K562 treated with DMSO at 1 percent for 12 hours (cell line): Measurements from ENCODE around the gene ACOT7. TPM values are rescaled to one million over a fixed set of nuclear protein-coding genes. Genes with fewer than 3 reads are reported as not detected.

Source experiments
- total RNA-seq: library from RNA; unstranded; fragments of 300-600 nt; gene quantifications from 2 replicates; pipeline ENCODE4 v1.2.3, GENCODE V29; 2022; ENCODE audit not compliant: insufficient read depth

The ACOT7 gene
- 56.8 and 68.8 TPM in 2 replicates for total RNA-seq

GRCh38 chr1:6393400-6394187 is at the start of gene ACOT7:
Gene ACOT7, minus strand, starts transcription at chr1:6393767. Its CDS starts 368 bp downstream, at chr1:6393399.

GRCh38 chr1:6424619-6425593 is 31.3 kb upstream of the ACOT7 start, which contains the start of gene ESPN:
Gene ESPN, plus strand, starts transcription at chr1:6424776. Its CDS starts 180 bp downstream, at chr1:6424956.

GRCh38 chr1:6419804-6420453 is 26.4 kb upstream of the ACOT7 start, which contains the start of gene HES2:
Gene HES2, minus strand, starts transcription at chr1:6419919. Its CDS starts 99 bp downstream, at chr1:6419820.

GRCh38 chr1:6260961-6261614 is 132.5 kb downstream of the ACOT7 start, which contains the start of gene GPR153:
Gene GPR153, minus strand, starts transcription at chr1:6261098. Its CDS starts 6,193 bp downstream, at chr1:6254905.

GRCh38 chr1:6243993-6244392 is 149.6 kb downstream of the ACOT7 start, which contains the start of gene HES3:
Gene HES3, plus strand, starts transcription at chr1:6244179. Its CDS starts 187 bp downstream, at chr1:6244366.

Other genes starting within 250 kb of the ACOT7 start
- gene CHD5, start 213.4 kb downstream of the ACOT7 start, total RNA-seq = 0.13 and 0.51 TPM in 2 replicates
- gene RPL22, start 194.2 kb downstream of the ACOT7 start, total RNA-seq = 409 and 754 TPM in 2 replicates
- 3.5 and 7.6 TPM in 2 replicates for gene RNF207, start 187.6 kb downstream of the ACOT7 start, total RNA-seq
- gene ICMT, start 157.8 kb downstream of the ACOT7 start, total RNA-seq = 30.3 and 74.7 TPM in 2 replicates
- gene HES3, start 149.6 kb downstream of the ACOT7 start, total RNA-seq = not detected in 2 replicates
- 0.93 and 2.1 TPM in 2 replicates for gene GPR153, start 132.7 kb downstream of the ACOT7 start, total RNA-seq
- gene HES2, start 26.2 kb upstream of the ACOT7 start, total RNA-seq = not detected in 2 replicates
- gene ESPN, start 31.0 kb upstream of the ACOT7 start, total RNA-seq = 2.8 and 4.0 TPM in 2 replicates
- not detected in 2 replicates for gene TNFRSF25, start 72.4 kb upstream of the ACOT7 start, total RNA-seq
- not detected in 2 replicates for gene PLEKHG5, start 97.9 kb upstream of the ACOT7 start, total RNA-seq
- gene NOL9, start 160.7 kb upstream of the ACOT7 start, total RNA-seq = 5.4 and 15.3 TPM in 2 replicates
- gene TAS1R1, start 161.5 kb upstream of the ACOT7 start, total RNA-seq = not detected in 2 replicates
- gene ZBTB48, start 186.2 kb upstream of the ACOT7 start, total RNA-seq = 42.2 and 78.2 TPM in 2 replicates
- 47.2 and 84.7 TPM in 2 replicates for gene KLHL21, start 209.1 kb upstream of the ACOT7 start, total RNA-seq
- gene PHF13, start 220.0 kb upstream of the ACOT7 start, total RNA-seq = 11.2 and 27.4 TPM in 2 replicates
- gene THAP3, start 231.1 kb upstream of the ACOT7 start, total RNA-seq = 36.0 and 55.4 TPM in 2 replicates